Activated CD4-positive, alpha-beta T cell treated with anti-CD3 and anti-CD28 coated beads, Interleukin-2, amount 50 U/mL, for 24 hours (primary cell): ENCODE results near the gene RPS6KC1.
"Not testable (repeated sequence)": the region's sequence is repeated elsewhere in the genome, so short reads cannot be mapped to it uniquely, and the experiment has no call there.

ENCODE experiments used
- DNase-seq, 2 donors: peaks; one replicate each; pipeline ENCODE4 v3.0.0-alpha.2; 2020; ENCODE audit warnings: low read depth in 1 of 2, low spot score in 1 of 2

RPS6KC1 gene

DNA sequence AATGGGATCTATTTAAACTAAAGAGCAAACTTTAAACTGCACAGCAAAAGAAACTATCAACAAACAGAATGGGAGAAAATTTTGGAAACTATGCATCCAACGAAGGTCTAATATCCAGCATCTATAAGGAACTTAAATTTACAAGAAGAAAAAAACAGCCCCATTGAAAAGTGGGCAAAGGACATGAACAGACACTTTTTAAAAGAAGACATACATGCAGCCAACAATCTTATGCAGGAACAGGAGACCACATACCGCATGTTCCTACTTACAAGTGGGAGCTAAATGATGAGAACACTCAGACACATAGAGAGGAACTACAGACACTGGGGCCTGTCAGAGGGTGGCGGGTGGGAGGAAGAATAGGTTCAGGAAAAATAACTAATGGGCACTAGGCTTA is 149.6 kb downstream of the RPS6KC1 start:
- no peak for DNase-seq

DNA sequence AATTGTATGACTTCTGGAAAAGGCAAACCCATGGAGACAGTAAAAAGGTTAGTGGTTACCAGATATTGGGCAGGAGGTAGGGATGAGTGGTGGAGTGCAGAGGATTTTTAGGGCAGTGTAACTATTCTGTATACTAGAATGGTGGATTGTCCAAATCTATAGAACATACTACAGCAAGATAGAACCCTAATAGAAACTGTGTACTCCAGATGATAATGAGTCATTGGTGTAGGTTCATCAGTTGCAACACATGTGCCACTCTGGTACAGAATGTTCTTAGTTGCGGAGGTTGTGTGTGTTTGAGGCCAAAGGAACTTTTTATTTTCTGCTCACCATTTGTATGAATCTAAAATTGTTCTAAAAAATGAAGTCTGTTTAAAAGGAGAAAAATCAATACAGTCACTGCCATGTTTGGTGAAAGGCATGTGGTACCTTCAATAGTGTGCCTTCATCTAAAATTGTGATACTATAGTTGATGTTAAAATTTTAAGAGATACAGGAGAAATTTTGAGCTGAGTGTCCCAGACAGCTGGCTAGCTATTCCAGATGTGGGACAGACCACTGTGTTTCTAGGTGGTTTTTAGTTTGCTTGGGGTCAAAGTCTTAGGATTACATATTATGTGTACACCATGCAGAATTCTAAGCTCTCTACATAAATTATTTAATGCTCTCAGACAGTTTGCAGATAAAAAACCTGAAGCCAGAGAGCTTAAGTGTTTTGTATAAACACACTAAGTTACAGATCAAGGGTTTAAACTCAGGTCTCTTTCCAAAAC is 150.5 kb downstream of the RPS6KC1 start:
- DNase-seq: no peak

DNA sequence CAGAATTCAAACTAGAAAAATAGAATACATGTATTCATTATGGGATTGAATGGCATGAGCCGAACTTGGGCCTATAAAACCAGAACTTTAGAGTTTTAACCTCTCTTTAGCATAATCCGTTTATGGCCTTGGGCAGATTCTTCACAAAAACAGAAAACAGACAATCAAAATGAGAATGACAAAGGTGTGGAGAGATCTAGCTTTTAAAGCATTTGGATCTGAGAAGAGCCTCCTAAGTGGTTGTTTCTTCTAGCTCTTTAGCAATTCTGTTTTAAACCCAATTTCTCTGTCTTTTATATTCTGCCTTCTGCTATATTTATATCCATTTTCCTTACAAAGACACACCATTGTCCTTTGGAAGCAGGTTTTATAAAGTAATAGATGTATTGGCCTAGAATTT is 160.2 kb downstream of the RPS6KC1 start:
- DNase-seq: no peak

DNA sequence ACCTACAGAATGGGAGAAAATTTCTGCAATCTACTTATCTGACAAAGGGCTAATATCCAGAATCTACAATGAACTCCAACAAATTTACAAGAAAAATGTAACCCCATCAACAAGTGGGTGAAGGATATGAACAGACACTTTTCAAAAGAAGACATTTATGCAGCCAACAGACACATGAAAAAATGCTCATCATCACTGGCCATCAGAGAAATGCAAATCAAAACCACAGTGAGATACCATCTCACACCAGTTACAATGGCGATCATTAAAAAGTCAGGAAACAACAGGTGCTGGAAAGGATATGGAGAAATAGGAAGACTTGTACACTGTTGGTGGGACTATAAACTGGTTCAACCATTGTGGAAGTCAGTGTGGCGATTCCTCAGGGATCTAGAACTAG is 168.0 kb downstream of the RPS6KC1 start:
- not testable (repeated sequence) for DNase-seq

DNA sequence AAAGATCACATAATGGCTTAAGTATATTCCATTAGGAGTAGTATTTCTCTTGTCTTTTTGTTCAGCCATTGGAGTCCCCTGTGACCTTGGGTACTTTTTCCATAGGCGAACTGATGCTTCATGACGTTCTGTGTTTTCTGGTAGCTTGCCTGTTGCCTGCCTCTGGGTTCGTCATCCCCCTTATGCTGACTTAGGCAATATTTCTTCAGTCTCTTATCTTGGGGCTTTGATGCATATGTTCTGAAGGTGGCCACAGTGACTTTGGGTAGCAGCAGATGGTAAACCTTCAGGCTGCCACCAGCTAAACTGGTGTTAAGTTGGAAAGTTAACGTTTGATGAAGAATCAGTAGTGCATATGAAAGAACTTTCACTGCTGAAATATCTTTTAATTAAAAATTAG is 170.2 kb downstream of the RPS6KC1 start:
- DNase-seq: no peak

DNA sequence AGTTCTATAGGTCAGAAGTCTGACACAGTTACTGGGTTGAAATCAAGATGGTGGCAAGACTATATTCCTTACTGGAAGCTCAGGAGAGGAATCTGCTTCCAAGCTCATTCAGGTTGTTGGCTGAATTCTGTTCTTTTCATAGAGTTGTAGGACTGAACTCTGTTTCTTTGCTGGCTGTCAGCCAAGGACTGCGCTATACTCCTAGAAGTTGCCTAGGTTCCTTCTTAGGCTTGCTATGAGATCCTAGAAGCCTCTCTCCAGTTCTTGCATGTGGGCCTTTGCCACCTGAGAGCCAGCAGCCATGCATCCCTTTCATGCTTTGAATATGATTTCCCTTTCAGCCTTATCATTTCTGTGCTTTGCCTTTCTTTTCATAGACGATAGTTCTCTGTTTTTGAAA is 176.4 kb downstream of the RPS6KC1 start:
- no peak for DNase-seq

DNA sequence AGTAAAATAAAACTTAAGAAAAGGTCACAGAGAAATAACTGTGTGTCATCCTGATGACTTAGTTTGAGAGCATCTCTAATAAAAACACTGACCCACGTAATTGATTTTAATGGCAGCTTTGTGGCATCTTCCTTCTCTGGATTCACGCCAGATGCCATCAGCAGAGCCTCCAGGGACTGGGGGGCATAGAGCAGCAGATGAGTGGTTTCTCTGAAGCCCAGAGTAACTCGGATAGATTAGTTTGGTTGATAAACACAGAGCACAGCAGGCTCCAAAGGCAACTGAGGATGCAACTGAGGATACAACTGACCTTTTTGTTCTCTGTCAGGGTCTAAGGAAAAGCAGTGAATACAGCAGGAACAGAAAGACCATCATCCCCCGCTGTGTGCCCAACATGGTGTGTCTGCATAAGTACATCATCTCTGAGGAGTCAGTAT is 180.8 kb downstream of the RPS6KC1 start:
- DNase-seq: no peak

DNA sequence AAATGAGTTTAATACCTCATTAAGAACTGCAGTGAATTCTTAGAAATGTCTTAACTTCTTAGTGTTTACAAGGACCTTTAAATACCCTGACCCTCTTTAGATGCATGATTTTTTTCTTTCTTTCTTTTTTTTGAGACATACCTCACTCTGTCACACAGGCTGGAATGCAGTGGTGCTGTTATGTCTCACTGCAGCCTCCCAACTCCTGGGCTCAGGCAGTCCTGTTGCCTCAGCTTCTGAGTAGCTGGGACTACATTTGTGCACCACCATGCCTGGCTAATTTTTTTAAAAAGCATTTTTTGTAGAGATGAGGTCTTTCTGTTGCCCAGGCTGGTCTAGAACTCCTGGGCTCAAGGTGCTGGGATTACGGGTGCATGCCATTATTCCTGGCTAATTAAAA is 191.8 kb downstream of the RPS6KC1 start:
- no peak for DNase-seq

DNA sequence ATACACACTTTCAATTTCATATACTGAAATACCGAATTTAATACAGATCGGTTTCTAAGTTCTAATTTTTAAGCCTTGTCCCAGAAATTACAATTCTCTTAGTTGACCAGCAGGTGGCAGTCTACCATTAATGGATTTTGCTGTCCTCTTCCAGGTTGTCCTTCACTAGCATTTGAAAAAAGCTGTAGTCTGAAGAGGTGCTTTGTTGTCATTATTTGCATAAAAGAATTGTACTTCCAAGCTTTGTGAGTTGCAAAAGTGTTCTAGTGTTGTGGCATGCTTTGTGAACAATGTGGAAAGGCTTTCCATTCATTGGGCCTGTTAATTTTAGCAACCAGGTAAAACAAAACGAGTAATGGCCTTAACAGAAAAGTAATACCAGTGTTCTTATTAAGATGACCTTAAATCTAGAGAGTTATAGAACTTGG is 193.6 kb downstream of the RPS6KC1 start:
- peak in 1 of 2 donors; percentile 27 for DNase-seq

DNA sequence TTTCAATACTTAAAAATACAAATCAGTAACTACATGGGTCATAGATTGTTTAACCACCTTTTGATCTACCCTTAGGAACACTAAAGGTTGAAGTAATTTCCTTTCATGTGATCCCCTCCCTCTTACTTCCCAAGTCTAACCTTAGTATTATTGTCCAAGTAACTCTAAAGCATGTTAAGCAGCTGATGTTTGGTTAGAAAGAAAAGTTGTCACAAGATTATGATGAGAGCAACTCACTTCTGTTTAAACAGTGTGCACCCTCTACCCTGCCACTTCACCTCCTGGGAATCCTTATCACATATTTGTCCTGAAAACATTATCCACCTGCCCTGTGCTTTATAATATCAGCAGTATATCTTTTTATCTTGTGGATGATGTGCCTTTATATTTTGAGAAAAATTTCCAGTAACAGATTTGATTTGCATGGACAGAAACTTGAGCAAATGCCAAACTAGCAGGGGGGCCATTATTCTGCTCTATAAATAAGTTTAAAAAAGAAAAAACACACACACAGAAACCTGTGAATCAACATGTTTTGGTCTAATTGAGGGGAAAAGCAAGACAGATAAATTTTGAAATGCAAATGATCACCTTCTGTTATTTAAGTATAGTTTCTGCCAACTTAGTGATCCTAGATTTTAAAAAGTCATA is 194.3 kb downstream of the RPS6KC1 start:
- no peak for DNase-seq

DNA sequence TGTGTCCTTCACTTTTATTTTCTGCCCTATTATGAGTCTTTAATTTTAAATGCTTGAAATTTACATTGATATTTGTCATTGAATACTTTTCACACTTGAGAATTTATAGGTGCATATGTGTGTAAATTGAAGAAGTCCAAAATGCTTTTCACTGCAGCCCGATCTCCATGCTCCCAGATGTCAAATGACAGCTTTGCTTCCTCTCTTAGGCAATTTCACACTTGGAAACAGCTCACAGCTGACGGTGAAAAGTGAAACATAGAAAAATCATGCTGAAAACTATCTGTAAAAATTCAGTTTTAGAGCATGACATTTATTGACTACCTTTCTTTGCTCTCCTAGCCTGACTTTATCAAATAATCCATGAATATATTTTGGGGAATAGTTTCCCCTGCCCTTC is 196.0 kb downstream of the RPS6KC1 start:
- DNase-seq: no peak

DNA sequence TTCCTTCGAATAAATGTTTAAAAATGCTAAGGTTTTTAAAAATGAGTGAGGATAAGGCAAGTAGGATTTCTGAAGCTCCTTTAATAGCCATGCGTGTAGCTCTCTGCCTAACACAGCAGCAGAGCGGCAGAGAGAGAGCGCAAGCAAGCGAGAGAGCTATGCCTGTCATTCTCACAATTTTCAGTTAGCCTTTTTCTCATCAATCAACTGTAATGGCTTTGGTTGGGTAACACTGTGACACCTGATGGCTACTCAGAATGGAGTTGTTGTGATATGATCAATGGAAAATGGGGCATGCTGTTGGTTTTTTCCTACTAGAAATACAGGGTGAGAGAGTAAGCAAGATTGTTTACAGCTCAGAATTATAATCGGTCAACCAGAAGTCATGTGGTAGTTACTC is 198.4 kb downstream of the RPS6KC1 start:
- no peak for DNase-seq

DNA sequence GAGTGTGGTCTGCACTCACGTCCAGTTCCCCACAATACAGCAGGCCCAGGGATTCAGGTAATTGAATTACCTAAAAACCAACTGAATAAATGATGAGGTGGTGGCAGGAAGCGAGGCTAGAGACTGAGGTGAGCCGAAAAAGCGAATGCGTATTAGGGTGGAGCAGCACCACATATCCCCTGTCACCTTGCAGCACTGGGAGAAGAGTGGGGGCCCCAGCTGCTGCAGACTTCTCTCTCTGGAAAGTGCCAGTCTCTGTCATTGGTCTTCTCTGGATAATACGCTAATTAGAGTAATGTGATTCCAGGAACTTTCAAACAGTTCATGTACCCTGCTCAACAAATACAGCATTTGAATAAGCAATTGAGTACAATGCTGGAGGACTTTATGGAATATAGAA is 199.0 kb downstream of the RPS6KC1 start:
- DNase-seq: no peak

DNA sequence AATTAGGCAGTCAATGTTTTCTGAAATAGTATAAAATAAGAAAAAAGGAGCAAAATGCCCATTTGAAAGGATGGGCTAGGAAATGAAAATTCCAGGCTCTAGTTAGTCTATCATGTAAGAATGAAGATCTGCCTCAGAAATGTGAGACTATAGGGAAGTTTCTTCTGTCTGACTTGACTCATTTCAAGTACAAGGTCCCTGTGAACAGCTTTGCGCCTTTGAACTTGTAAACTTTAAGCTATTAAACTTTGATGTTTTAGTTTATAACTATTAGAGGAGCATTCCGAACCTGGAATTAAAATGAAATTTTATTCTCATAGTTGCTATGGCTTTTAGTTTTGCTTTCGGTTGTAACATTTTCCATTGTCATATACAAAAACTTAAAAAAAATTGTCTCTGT is 199.4 kb downstream of the RPS6KC1 start:
- DNase-seq: no peak

DNA sequence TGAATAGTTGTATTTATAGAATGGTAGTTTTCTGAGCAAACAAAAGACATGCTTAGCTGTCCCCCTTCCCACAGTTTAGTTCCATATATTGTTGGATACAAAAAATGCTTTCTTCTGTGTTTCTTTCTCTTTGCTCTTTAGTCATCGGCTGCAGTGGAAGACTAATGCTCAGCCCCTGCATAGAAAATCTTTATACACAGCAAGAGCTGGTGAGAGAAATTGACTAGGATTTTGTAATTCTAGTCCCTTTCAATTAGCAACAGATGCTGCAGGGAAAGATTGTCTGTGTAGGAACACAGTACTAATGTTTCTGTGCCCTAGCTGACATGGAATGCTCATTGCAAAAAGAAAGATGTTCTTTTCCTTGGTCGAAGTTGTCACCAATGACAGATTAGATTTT is 200.9 kb downstream of the RPS6KC1 start:
- no peak for DNase-seq

DNA sequence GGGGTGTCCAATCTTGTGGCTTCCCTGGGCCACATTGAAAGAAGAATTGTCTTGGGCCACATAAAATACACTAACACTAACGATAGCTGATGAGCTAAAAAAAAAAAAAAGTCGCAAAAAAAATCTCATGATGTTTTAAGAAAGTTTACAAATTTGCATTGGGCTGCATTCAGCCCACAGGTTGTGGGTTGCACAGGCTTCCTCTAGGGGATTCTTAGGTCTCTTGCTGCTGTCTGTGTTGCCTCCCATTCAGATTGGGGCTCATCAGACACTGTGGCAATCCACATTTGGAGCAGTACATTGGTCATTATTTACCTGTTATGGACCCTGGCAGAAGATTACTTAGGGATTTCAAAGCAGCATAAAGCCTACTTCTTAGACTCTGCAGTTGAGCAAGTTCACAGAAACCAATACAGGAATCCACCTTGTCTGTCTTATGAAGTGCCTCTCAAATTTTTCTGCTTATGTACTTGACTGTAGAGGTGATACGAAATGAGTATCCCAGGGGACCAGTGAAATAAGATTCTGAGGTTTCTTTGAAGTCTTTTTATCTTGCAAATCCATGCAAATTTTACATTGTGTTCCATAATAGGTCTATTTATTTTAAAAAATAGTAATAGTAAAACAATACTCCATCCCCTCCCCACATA is 205.5 kb downstream of the RPS6KC1 start:
- no peak for DNase-seq

DNA sequence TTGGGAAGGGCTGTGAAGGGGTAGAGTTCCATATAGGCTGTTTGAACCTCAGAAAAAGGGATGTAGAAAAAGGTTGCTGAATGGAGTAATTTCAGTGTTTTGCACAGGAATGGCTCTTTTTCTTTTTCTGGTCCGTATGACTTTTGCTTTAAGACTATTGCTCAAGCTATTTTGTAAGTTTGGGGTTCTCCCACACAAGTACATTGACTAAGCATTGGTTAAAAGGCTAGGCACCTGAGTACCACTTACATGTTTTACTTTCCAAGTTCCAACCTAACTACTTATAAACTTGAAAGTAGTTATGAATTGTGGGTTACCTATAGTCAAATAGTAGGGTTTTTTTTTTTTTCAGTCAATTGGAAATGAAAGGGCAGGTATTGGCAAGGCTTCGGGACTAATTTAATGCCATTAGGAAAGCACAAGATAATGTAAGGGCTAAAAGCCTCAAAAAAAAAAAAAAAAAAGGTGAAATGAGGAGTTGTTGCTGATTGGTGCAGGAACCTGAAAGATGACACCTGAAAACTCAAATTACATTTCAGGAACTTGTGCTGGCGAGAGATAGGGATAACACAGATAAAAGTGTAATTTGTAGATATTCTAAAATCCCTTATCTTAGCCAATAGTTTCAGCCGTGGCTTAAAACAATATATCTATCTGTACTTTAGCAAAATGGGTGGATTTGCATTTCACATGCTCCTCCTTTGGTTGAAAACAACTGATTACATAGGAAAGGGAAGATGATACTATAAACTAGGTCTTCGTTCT is 209.5 kb downstream of the RPS6KC1 start:
- no peak for DNase-seq

DNA sequence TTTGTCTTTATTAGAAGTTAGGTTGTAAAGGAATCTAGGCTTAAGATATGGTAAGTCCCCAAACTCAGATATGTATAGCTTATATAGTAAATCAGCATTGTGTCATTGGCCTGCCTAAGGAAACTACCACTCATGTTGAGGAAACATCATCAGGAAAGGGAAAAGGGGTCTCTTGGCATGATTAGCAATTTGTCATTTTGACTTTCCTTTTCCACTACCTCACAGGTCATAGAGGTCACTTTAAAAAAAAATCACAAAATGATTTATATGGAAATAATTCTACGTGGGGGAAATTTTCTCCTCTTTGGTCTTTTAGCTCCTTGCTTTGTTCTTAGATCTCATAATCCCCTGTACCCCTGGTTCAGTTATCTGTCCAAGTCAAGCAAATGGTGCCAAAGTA is 213.5 kb downstream of the RPS6KC1 start:
- no peak for DNase-seq

DNA sequence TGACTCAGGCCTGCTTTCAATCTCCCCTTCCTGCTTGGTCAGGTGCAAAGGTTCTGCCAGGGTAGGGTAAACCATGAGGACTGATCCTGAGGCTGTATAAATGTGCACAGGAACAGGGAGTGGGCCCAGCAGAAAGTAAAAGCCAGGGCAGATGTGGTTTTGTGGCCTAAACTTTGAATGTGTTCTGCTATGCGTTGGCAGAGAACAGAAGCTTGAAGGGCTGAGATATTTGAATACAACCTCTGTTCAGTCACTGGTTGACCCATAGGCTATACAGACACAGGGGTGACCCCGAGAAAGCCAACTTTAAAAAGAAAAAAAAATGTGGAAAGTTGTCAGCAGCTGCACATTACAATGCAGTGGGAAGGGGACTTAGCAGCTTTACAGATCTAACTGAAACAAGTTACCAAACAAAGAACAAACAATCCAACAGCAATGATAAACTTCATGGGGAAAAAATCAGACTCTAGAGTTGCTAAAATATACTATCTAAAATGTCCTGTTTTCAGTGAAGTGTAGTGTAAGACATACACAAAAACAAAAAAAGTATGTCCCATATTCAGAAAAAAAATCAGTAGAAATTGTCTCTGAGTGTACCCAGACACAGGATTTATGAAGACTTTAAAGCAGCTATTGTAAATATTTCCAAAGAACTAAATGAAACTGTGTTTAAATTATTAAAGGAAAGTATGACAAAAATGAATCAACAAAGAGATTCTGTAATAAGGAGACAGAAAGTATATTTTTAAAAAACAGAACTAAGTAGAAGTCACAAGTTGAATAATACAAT is 216.1 kb downstream of the RPS6KC1 start:
- DNase-seq: no peak

DNA sequence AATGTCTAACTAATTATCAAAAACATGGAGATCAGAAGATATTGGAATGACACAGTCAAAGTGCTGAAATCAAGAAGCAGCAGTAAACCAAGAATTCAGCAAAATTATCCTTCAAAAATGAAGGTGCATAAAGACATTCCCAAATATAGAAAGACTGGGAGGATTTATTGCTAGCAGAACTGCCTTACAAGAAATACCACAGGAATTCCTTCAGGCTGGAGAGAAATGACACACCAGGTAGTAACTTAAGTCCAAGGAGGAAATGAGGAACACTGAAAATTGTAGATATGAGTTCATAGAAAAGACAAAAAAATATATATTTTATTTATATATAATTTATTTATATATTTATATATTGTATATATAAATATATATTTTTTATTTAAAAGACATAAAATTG is 217.2 kb downstream of the RPS6KC1 start:
- no peak for DNase-seq

DNA sequence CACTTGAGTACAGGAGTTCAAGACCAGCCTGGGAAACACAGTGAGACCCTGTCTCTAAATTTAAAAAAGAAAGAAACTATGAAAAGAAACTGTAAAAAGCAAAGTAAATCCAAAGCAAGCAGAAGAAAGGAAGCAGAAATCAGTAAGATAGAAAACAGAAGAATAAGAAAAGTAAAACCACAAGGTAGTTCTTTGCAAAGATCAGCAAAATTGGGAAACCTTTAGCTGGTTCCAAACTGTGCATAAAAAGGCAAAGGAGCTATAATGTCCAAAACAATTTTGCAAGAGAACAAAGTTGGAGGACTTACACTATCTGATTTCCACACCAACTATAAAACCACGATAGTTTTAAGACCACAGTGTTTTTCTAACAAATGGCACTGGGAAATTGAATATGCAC is 218.8 kb downstream of the RPS6KC1 start:
- DNase-seq: no peak
